Tibial artery (tissue), 4 donors: ENCODE results near the gene DRG2.

ENCODE experiments used
- DNase-seq, 2 donors: peaks; one replicate each; pipeline ENCODE4 v3.0.0-alpha.2; 2019
- H3K27ac ChIP-seq, 2 donors: fragments of 200-600 bp; sonication (generic) in 1 of 2; 1 replicate in 1 of 2; 2 replicates in 1 of 2; pipeline ENCODE4 v1.5.1; 2018 to 2019; ENCODE audit warnings: mild to moderate bottlenecking in 1 of 2
- H3K27me3 ChIP-seq, 2 donors: fragments of 200-600 bp; sonication (generic) in 1 of 2; one replicate each; pipeline versions ENCODE4 v1.5.1 to v1.6.0; 2016 to 2019
- H3K36me3 ChIP-seq, 3 donors: fragments of 200-600 bp; sonication (generic) in 2 of 3; one replicate each; pipeline ENCODE4 v1.5.1; 2016 to 2019; ENCODE audit warnings: mild to moderate bottlenecking in 2 of 3
- H3K4me1 ChIP-seq, 4 donors: fragments of 200-600 bp; sonication (generic) in 2 of 4; 1 replicate in 3 of 4; 2 replicates in 1 of 4; pipeline ENCODE4 v1.5.1; 2016 to 2019
- H3K4me3 ChIP-seq, 2 donors: fragments of 200-600 bp; sonication (generic) in 1 of 2; 1 replicate in 1 of 2; 2 replicates in 1 of 2; pipeline ENCODE4 v1.5.1; 2018 to 2019; ENCODE audit warnings: mild to moderate bottlenecking in 2 of 2
- H3K9me3 ChIP-seq, 3 donors: fragments of 200-600 bp; sonication (generic) in 1 of 3; one replicate each; pipeline ENCODE4 v1.5.1; 2016 to 2019
- intact Hi-C: fragments of 100-400 bp; cut with DNase I; formaldehyde crosslinking; loops from one replicate; pipeline ENCODE4 v1.15.0; 2023; ENCODE audit warnings: low total_unique reads
- TF ChIP-seq, protein P1 (sequence below), 2 experiments: fragments of 200-600 bp in 1 of 2; fragments of 450-650 bp in 1 of 2; IDR thresholded peaks; one replicate each; pipeline ENCODE4 v1.5.1; 2017 to 2019; ENCODE audit warnings: antibody characterized with exemption in 2 of 2, mild to moderate bottlenecking in 1 of 2, moderate library complexity in 1 of 2

Gene DRG2

GRCh38 chr17:18040261-18040858 is 47.4 kb upstream of the DRG2 start:
- no peak for DNase-seq
- intact Hi-C loops = no loop called here

DNA sequence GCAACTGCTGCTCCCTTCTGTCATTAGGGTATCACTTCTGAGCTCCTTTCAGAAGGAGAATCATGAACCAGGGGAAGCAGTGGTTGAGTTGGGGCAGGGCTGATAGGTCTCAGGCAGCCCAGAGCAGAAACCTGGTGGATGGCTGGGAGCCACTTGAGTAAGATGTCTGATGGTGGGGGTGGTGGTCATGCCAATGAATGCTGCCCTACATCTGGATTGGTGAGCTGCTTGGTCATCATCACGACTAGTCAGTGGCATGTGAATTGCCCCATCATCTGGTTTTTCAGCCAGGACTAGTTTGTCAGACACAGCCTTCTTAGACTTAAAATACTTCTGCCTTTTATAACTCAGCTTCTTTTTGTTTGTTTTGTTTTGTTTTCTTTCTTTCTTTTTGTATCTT is 46.0 kb upstream of the DRG2 start:
- Histone ChIP-seq H3K4me3 (no peak overlapping the region), H3K27me3 (no peaks in the 10 kb centered on the region), H3K9me3 (no peaks in the 10 kb centered on the region), H3K27ac (no peak overlapping the region), H3K4me1 (peaks cover 0 to 41% (median 31%) of the 10 kb centered on the region in 4 donors), H3K36me3 (peaks cover 0 to 18% (median 7%) of the 10 kb centered on the region in 3 donors)
- no peak for DNase-seq
- TF ChIP-seq, protein P1, sequence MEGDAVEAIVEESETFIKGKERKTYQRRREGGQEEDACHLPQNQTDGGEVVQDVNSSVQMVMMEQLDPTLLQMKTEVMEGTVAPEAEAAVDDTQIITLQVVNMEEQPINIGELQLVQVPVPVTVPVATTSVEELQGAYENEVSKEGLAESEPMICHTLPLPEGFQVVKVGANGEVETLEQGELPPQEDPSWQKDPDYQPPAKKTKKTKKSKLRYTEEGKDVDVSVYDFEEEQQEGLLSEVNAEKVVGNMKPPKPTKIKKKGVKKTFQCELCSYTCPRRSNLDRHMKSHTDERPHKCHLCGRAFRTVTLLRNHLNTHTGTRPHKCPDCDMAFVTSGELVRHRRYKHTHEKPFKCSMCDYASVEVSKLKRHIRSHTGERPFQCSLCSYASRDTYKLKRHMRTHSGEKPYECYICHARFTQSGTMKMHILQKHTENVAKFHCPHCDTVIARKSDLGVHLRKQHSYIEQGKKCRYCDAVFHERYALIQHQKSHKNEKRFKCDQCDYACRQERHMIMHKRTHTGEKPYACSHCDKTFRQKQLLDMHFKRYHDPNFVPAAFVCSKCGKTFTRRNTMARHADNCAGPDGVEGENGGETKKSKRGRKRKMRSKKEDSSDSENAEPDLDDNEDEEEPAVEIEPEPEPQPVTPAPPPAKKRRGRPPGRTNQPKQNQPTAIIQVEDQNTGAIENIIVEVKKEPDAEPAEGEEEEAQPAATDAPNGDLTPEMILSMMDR (IDR thresholded peaks at IDR 0.05) = no peak
- intact Hi-C loops = no loop called here

More at GRCh38 chr17:18040261-18040858, 47.4 kb upstream of the DRG2 start:
- Histone ChIP-seq H3K27ac (peak overlapping the region; percentile 73 to 92), H3K4me1 (peaks cover 0 to 41% (median 31%) of the 10 kb centered on the region in 4 donors), H3K36me3 (peaks cover 0 to 4% (median 0%) of the 10 kb centered on the region in 3 donors), H3K9me3 (no peaks in the 10 kb centered on the region), H3K4me3 (peak overlapping the region; percentile 85 to 97), H3K27me3 (no peaks in the 10 kb centered on the region)
- TF ChIP-seq, protein P1 (IDR thresholded peaks at IDR 0.05) = no peak

GRCh38 chr17:18042983-18043382 is 44.8 kb upstream of the DRG2 start:
- TF ChIP-seq, protein P1 (IDR thresholded peaks at IDR 0.05) = no peak
- Histone ChIP-seq H3K9me3 (no peaks in the 10 kb centered on the region), H3K4me3 (no peak overlapping the region), H3K27me3 (no peaks in the 10 kb centered on the region), H3K27ac (no peak overlapping the region), H3K36me3 (peaks cover 0 to 26% (median 14%) of the 10 kb centered on the region in 3 donors), H3K4me1 (peaks cover 0 to 33% (median 24%) of the 10 kb centered on the region in 4 donors)
- intact Hi-C loops = no loop called here
- no peak for DNase-seq

- H3K27ac ChIP-seq = no peak overlapping the region
- DNase-seq = no peak
- TF ChIP-seq, protein P1 (IDR thresholded peaks at IDR 0.05) = no peak
- H3K27me3 ChIP-seq = no peaks in the 10 kb centered on the region
- H3K4me3 ChIP-seq = no peak overlapping the region
- peaks cover 0 to 31% (median 14%) of the 10 kb centered on the region in 3 donors for H3K36me3 ChIP-seq
- peaks cover 0 to 27% (median 19%) of the 10 kb centered on the region in 4 donors for H3K4me1 ChIP-seq
- intact Hi-C loops = no loop called here
- no peaks in the 10 kb centered on the region for H3K9me3 ChIP-seq
Measured at GRCh38 chr17:18043491-18043890, 44.3 kb upstream of the DRG2 start.

DNA sequence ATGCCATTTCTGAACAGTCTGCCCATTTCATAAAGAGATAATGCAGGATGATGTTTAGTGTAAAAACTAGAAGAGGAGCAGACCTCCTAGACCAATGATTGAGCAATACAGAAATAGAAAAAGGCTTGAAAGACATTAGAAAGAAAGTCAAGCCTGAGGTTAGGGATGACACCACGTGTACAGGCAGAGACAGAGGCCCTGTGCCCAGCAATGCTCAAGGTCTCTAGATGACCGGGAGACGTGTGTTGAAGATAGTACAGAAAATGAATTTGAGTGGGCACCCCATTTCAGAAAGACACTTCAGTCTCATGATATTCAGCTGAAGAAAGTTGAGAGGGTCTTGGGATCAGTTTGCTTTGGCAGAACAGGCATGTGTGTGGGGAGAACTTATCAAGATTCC is 43.1 kb upstream of the DRG2 start:
- Histone ChIP-seq H3K4me3 (no peak overlapping the region), H3K27me3 (no peaks in the 10 kb centered on the region), H3K9me3 (no peaks in the 10 kb centered on the region), H3K36me3 (peaks cover 0 to 35% (median 14%) of the 10 kb centered on the region in 3 donors), H3K27ac (no peak overlapping the region), H3K4me1 (peaks cover 0 to 27% (median 19%) of the 10 kb centered on the region in 4 donors)
- TF ChIP-seq, protein P1 (IDR thresholded peaks at IDR 0.05) = no peak
- no peak for DNase-seq
- intact Hi-C loops = no loop called here
